Fibroblast of lung (primary cell): ENCODE data around the gene THAP2. TPM values are rescaled to one million over a fixed set of nuclear protein-coding genes. Genes with fewer than 3 reads are reported as not detected.
A peak's percentile ranks its signal among the peaks of the same experiment; 100 is the strongest.

Experiments
- DNase-seq, 2 donors: peaks; one replicate each; pipeline versions ENCODE4 v3.0.0 to v3.0.0-alpha.2; 2010; ENCODE audit warnings: low read depth in 2 of 2
- H2AFZ ChIP-seq: 2 replicates; pipeline ENCODE4 v1.5.1; 2012; ENCODE audit warnings: low read length, control low read depth, inconsistent platforms
- H3K27ac ChIP-seq: 2 replicates; pipeline ENCODE4 v1.5.1; 2011; ENCODE audit warnings: low read length, control low read depth; ENCODE audit not compliant: insufficient read depth
- H3K27me3 ChIP-seq: 2 replicates; pipeline ENCODE4 v1.5.1; 2011; ENCODE audit warnings: mild to moderate bottlenecking, low read length; ENCODE audit not compliant: control insufficient read depth, insufficient read depth
- H3K36me3 ChIP-seq: 2 replicates; pipeline ENCODE4 v1.5.1; 2011; ENCODE audit warnings: low read length; ENCODE audit not compliant: control insufficient read depth, insufficient read depth
- H3K4me1 ChIP-seq: 2 replicates; pipeline ENCODE4 v1.5.1; 2011; ENCODE audit warnings: low read length; ENCODE audit not compliant: control insufficient read depth, insufficient read depth; ENCODE audit errors: extremely low read depth
- H3K4me2 ChIP-seq: 2 replicates; pipeline ENCODE4 v1.5.1; 2011; ENCODE audit warnings: low read length, control low read depth; ENCODE audit not compliant: insufficient read depth; ENCODE audit errors: extremely low read depth
- H3K4me3 ChIP-seq, 4 experiments: fragments of 200-600 bp in 1 of 4; sonication (generic) in 1 of 4; replicated peaks in 1 of 4; 2 replicates each; pipeline ENCODE4 v1.5.1; 2011 to 2016; ENCODE audit warnings: low read length in 4 of 4, low read depth in 3 of 4, mild to moderate bottlenecking in 3 of 4, control low read depth in 2 of 4, inconsistent platforms in 1 of 4, mixed read lengths in 1 of 4; ENCODE audit not compliant: insufficient read depth in 1 of 4; ENCODE audit errors: control extremely low read depth in 1 of 4
- H3K79me2 ChIP-seq: 2 replicates; pipeline ENCODE4 v1.5.1; 2012; ENCODE audit warnings: mild to moderate bottlenecking, low read length, inconsistent platforms; ENCODE audit not compliant: control insufficient read depth, insufficient read depth
- H3K9ac ChIP-seq: 2 replicates; pipeline ENCODE4 v1.5.1; 2011; ENCODE audit warnings: mild to moderate bottlenecking, low read length, control low read depth; ENCODE audit not compliant: insufficient read depth
- H3K9me3 ChIP-seq: 2 replicates; pipeline ENCODE4 v1.5.1; 2012; ENCODE audit warnings: low read depth, low read length; ENCODE audit not compliant: control insufficient read depth, insufficient read depth
- H4K20me1 ChIP-seq: 2 replicates; pipeline ENCODE4 v1.5.1; 2011; ENCODE audit warnings: low read length; ENCODE audit not compliant: control insufficient read depth, insufficient read depth; ENCODE audit errors: extremely low read depth
- EZH2 ChIP-seq: IDR thresholded peaks from 2 replicates; pipeline ENCODE4 v1.5.1; 2012; ENCODE audit warnings: low read length, control low read depth, mild to moderate bottlenecking; ENCODE audit errors: missing control alignments
- polyA plus RNA-seq, 2 donors: library from polyadenylated mRNA; depleted of rRNA in 1 of 2; stranded (reverse) in 1 of 2; unstranded in 1 of 2; fragments of >200 nt; gene quantifications; 2 replicates each; pipeline ENCODE4 v1.2.1, GENCODE V29; 2011 to 2012; ENCODE audit warnings: missing spikeins in 1 of 2
- total RNA-seq: library from RNA; depleted of rRNA; stranded (reverse); fragments of >200 nt; gene quantifications from 2 replicates; pipeline ENCODE4 v1.2.1, GENCODE V29; 2014
- TF ChIP-seq, protein P1 (sequence below), 2 donors: IDR thresholded peaks in 1 of 2; conservative IDR thresholded peaks in 1 of 2; 1 replicate in 1 of 2; 2 replicates in 1 of 2; pipeline ENCODE4 v1.5.1; 2011 to 2012; ENCODE audit warnings: low read length in 2 of 2, control low read depth in 1 of 2, inconsistent platforms in 1 of 2, low read depth in 1 of 2, mild to moderate bottlenecking in 1 of 2

THAP2 gene
- total and polyA plus RNA-seq, 2 donors (not counting 1 experiment from before 2014, with no cell fraction given), result 1.5 to 6.9 TPM

DNA sequence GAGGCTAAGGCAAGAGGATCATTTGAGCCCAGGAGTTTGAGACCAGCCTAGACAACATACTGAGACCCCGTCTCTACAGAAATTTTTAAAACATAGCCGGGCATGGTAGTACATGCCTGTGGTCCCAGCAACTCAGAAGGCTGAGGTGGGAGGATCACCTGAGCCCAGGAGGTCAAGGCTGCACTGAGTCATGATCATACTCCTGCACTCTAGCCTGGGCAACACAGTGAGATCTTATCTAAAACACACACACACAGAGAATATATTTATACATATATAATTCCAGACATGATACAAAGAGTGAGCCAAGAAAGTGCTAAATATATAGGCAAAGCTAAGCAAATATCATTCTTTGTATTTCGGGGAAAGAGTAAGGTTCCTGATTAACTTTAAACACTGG lies 9.9 kb upstream of the THAP2 start:
- Histone ChIP-seq H3K4me1 (no peaks in the 10 kb centered on the region), H3K9ac (no peak overlapping the region), H3K36me3 (peaks cover 6% of the 10 kb centered on the region), H3K79me2 (peaks cover 86% of the 10 kb centered on the region), H2AFZ (no peak overlapping the region), H3K4me2 (no peak overlapping the region), H3K9me3 (no peaks in the 10 kb centered on the region), H3K4me3 (no peak overlapping the region), H3K27me3 (no peaks in the 10 kb centered on the region), H3K27ac (no peak overlapping the region), H4K20me1 (no peaks in the 10 kb centered on the region)
- TF ChIP-seq, protein P1, sequence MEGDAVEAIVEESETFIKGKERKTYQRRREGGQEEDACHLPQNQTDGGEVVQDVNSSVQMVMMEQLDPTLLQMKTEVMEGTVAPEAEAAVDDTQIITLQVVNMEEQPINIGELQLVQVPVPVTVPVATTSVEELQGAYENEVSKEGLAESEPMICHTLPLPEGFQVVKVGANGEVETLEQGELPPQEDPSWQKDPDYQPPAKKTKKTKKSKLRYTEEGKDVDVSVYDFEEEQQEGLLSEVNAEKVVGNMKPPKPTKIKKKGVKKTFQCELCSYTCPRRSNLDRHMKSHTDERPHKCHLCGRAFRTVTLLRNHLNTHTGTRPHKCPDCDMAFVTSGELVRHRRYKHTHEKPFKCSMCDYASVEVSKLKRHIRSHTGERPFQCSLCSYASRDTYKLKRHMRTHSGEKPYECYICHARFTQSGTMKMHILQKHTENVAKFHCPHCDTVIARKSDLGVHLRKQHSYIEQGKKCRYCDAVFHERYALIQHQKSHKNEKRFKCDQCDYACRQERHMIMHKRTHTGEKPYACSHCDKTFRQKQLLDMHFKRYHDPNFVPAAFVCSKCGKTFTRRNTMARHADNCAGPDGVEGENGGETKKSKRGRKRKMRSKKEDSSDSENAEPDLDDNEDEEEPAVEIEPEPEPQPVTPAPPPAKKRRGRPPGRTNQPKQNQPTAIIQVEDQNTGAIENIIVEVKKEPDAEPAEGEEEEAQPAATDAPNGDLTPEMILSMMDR (conservative IDR thresholded peaks at IDR 0.05 in 1 of 2, IDR thresholded peaks at IDR 0.05 in 1 of 2; ENCODE audit: low read depth in 1 of 2, low read length in 2 of 2), result no peak
- TF ChIP-seq EZH2, result no peak
- DNase-seq, result no peak

DNA sequence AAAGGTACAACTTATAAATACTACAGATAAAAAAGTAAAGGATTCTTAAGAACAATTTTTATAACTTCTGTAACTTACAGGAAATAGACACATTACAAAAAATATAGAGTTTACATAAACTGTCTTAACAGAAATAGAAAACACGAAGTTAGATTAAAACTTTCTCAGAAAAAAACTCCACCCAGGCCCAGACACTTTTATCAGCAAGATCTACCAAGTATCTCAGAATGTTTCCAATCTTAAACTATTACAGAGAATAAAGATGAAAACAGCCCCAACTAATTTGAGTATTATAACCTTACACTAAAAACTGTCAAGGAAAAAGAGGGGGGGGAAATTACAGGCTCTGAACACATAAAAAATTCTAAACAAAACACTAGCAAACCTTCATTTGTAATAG lies 8.6 kb upstream of the THAP2 start:
- H3K27me3 ChIP-seq, result no peaks in the 10 kb centered on the region
- H3K27ac ChIP-seq, result no peak overlapping the region
- no peak overlapping the region for H3K4me3 ChIP-seq
- no peak overlapping the region for H3K9ac ChIP-seq
- H3K4me2 ChIP-seq, result peak overlapping the region; percentile 37
- no peak overlapping the region for H2AFZ ChIP-seq
- peaks cover 87% of the 10 kb centered on the region for H3K79me2 ChIP-seq
- H3K4me1 ChIP-seq, result no peaks in the 10 kb centered on the region
- H4K20me1 ChIP-seq, result no peaks in the 10 kb centered on the region
- DNase-seq, result no peak
- H3K36me3 ChIP-seq, result peaks cover 6% of the 10 kb centered on the region
- TF ChIP-seq, protein P1 (conservative IDR thresholded peaks at IDR 0.05 in 1 of 2, IDR thresholded peaks at IDR 0.05 in 1 of 2; ENCODE audit: low read depth in 1 of 2, low read length in 2 of 2), result no peak
- no peak for TF ChIP-seq EZH2
- H3K9me3 ChIP-seq, result no peaks in the 10 kb centered on the region

DNA sequence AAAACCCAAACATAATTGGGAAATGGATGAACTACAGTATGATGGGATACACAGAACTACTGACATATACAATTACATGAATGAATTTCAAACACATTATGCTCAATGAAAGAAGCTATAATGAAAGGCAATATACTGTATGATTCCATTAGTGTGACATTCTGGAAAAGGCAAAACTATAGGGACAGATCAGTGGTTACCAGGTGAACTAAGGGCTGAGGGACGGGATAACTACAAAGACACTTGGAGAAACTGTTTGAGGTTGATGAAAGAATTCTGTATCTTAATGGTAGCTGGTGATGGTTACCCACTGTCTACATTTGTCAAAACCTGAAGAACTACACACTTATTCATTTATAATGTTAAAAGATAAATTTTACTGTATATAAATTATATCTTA lies 8.2 kb upstream of the THAP2 start:
- Histone ChIP-seq H3K27me3 (no peaks in the 10 kb centered on the region), H3K4me2 (peak overlapping the region; percentile 37), H3K4me1 (no peaks in the 10 kb centered on the region), H3K9me3 (no peaks in the 10 kb centered on the region), H3K36me3 (peaks cover 6% of the 10 kb centered on the region), H3K27ac (no peak overlapping the region), H3K79me2 (peaks cover 85% of the 10 kb centered on the region), H3K4me3 (no peak overlapping the region), H2AFZ (no peak overlapping the region), H4K20me1 (no peaks in the 10 kb centered on the region), H3K9ac (no peak overlapping the region)
- no peak for DNase-seq
- no peak for TF ChIP-seq EZH2
- TF ChIP-seq, protein P1 (conservative IDR thresholded peaks at IDR 0.05 in 1 of 2, IDR thresholded peaks at IDR 0.05 in 1 of 2; ENCODE audit: low read depth in 1 of 2, low read length in 2 of 2), result no peak
